ENCODE results near the gene GRB10. TPM values are rescaled to one million over a fixed set of nuclear protein-coding genes. Genes with fewer than 3 reads are reported as not detected.
A peak's percentile ranks its signal among the peaks of the same experiment; 100 is the strongest.

GRB10 gene
- total RNA-seq, 1 donor from 2014 or later = 48.6 TPM

DNA sequence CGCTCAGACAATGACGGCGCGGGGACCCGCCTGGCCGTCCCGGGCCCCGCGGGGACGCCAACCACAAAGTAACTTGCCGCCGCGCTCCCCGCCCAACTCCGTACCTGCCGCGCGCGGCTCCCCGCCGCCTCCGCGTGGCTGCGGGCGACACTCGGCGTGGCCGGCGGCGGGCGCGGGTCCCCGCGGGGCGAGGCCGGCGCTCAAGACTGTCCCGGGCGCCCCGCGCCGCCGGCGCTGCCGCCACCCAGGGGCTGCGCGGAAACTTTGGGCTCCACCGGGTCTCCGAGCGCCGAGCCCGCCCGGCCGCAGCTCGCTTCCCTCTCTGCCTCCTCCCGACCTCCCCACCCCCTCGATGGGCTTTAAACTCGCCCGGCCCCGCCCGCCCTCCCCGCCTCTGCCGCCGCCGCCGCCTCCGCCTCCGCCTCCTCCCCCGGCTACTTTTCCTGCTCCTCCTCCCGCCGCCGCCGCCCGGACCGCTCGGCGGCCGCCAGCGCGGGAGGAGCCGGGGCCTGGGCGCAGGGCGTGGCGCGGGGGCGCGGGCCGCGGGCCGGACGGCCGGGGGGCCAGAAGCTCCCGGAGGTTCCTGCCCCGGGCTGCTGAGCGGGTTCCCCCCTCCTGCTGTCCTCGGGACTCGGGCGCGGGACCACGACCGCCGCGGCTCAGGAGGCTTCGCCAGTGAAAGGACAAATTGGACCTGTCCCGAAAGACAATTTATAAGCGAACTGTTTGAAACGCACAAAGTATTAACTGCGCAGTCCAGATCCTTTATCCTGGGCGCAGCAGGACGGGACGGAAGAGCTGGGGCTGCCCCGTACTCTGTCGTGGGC is 10.6 kb upstream of the GRB10 start:
- TF ChIP-seq, protein P1, sequence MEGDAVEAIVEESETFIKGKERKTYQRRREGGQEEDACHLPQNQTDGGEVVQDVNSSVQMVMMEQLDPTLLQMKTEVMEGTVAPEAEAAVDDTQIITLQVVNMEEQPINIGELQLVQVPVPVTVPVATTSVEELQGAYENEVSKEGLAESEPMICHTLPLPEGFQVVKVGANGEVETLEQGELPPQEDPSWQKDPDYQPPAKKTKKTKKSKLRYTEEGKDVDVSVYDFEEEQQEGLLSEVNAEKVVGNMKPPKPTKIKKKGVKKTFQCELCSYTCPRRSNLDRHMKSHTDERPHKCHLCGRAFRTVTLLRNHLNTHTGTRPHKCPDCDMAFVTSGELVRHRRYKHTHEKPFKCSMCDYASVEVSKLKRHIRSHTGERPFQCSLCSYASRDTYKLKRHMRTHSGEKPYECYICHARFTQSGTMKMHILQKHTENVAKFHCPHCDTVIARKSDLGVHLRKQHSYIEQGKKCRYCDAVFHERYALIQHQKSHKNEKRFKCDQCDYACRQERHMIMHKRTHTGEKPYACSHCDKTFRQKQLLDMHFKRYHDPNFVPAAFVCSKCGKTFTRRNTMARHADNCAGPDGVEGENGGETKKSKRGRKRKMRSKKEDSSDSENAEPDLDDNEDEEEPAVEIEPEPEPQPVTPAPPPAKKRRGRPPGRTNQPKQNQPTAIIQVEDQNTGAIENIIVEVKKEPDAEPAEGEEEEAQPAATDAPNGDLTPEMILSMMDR (IDR thresholded peaks at IDR 0.05) = no peak
- TF ChIP-seq POLR2AphosphoS5 (IDR thresholded peaks at IDR 0.05; ENCODE audit: insufficient read depth in 1 of 2, low read depth in 1 of 2) = peak in 1 of 2 donors; percentile 20
- peak in 1 of 2 donors; percentile 37 for TF ChIP-seq POLR2A (IDR thresholded peaks at IDR 0.05)
- Histone ChIP-seq H3K9me3 (no peaks in the 10 kb centered on the region), H3K27me3 (no peaks in the 10 kb centered on the region), H3K4me1 (peaks cover 16% of the 10 kb centered on the region), H3K4me3 (peak overlapping the region; percentile 57 to 73), H3K36me3 (no peaks in the 10 kb centered on the region), H3K27ac (peak overlapping the region; percentile 78)
- no peak for DNase-seq (ENCODE audit: extremely low spot score in 2 of 2)
- intact Hi-C loops (cut with DNase I) = no loop called here

GRCh38 chr7:50792342-50793119 is 9.8 kb upstream of the GRB10 start:
- TF ChIP-seq POLR2A (IDR thresholded peaks at IDR 0.05) (no peak), POLR2AphosphoS5 (IDR thresholded peaks at IDR 0.05; ENCODE audit: insufficient read depth in 1 of 2, low read depth in 1 of 2) (no peak)
- TF ChIP-seq, protein P1 (IDR thresholded peaks at IDR 0.05) = no peak
- intact Hi-C loops (cut with DNase I) = no loop called here
- H3K4me1 ChIP-seq = peaks cover 20% of the 10 kb centered on the region

GRCh38 chr7:50791938-50792341 is 9.2 kb upstream of the GRB10 start:
- H3K27me3 ChIP-seq = no peaks in the 10 kb centered on the region
- no peaks in the 10 kb centered on the region for H3K36me3 ChIP-seq
- no peak for DNase-seq (ENCODE audit: extremely low spot score in 2 of 2)
- TF ChIP-seq, protein P1 (IDR thresholded peaks at IDR 0.05) = no peak
- TF ChIP-seq POLR2A (IDR thresholded peaks at IDR 0.05) (no peak), POLR2AphosphoS5 (IDR thresholded peaks at IDR 0.05; ENCODE audit: insufficient read depth in 1 of 2, low read depth in 1 of 2) (no peak)
- peak overlapping the region; percentile 47 for H3K27ac ChIP-seq
- H3K9me3 ChIP-seq = no peaks in the 10 kb centered on the region
- H3K4me1 ChIP-seq = peaks cover 21% of the 10 kb centered on the region
- intact Hi-C loops (cut with DNase I) = no loop called here
- H3K4me3 ChIP-seq = peak overlapping the region; percentile 57 to 73

More at GRCh38 chr7:50792342-50793119, 9.8 kb upstream of the GRB10 start:
- Histone ChIP-seq H3K27ac (peak overlapping the region; percentile 47), H3K9me3 (no peaks in the 10 kb centered on the region), H3K4me3 (peak overlapping the region; percentile 57 to 73), H3K36me3 (no peaks in the 10 kb centered on the region), H3K27me3 (no peaks in the 10 kb centered on the region)
- DNase-seq (ENCODE audit: extremely low spot score in 2 of 2) = no peak

DNA sequence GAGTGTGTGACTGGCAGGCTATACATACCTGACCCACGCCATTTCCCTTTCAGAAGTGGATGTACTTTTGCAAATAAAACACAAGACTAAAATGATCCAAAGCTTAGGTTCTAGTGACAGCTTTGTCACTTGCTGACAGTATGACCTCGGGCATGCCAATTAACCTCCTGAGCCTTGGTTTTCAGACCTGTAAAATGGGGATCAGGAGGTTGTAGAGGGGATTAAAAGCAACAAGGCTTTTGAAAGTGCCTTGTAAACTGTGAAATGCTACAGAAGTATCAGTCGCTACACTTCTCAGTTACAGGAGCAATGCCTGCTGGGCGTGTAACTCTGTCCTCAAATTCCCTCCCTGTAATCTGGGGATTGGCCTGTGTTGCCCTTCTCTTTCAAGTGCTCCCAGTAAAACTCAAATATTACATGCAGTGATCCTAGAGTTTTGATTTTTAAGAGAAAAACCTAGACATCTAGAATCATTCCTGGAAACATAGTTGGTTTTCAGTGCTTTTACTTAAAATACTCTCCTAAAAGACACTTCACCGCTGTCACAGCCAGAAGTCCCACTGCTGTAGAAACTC is 8.8 kb upstream of the GRB10 start:
- Histone ChIP-seq H3K4me1 (peaks cover 21% of the 10 kb centered on the region), H3K36me3 (no peaks in the 10 kb centered on the region), H3K9me3 (no peaks in the 10 kb centered on the region), H3K27ac (peak overlapping the region; percentile 47), H3K27me3 (no peaks in the 10 kb centered on the region), H3K4me3 (peak overlapping the region; percentile 57 to 73)
- DNase-seq (ENCODE audit: extremely low spot score in 2 of 2) = no peak
- TF ChIP-seq POLR2A (IDR thresholded peaks at IDR 0.05) (no peak), POLR2AphosphoS5 (IDR thresholded peaks at IDR 0.05; ENCODE audit: insufficient read depth in 1 of 2, low read depth in 1 of 2) (no peak)
- TF ChIP-seq, protein P1 (IDR thresholded peaks at IDR 0.05) = no peak
- intact Hi-C loops (cut with DNase I) = no loop called here
